Dermis microvascular lymphatic vessel endothelial cell (primary cell): ENCODE results near the gene PTPRF. TPM values are rescaled to one million over a fixed set of nuclear protein-coding genes. Genes with fewer than 3 reads are reported as not detected.

Source experiments
- DNase-seq, 2 donors: peaks; one replicate each; pipeline versions ENCODE4 v3.0.0 to v3.0.0-alpha.2; 2010; ENCODE audit warnings: low read depth in 2 of 2
- total RNA-seq: library from RNA; depleted of rRNA; stranded (reverse); fragments of >200 nt; gene quantifications from 2 replicates; pipeline ENCODE4 v1.2.1, GENCODE V29; 2014

Gene PTPRF
- total RNA-seq, 1 donor from 2014 or later: 50.2 TPM

GRCh38 chr1:43605157-43605556 lies 74.5 kb downstream of the PTPRF start:
- no peak for DNase-seq

- DNase-seq: no peak
Observed at GRCh38 chr1:43605766-43606165, 75.1 kb downstream of the PTPRF start.

GRCh38 chr1:43606624-43607023 lies 75.9 kb downstream of the PTPRF start:
- no peak for DNase-seq

- DNase-seq: no peak
Observed at GRCh38 chr1:43608827-43609226, 78.1 kb downstream of the PTPRF start.

GRCh38 chr1:43610339-43610738 lies 79.7 kb downstream of the PTPRF start:
- DNase-seq: no peak

GRCh38 chr1:43611950-43612349 lies 81.3 kb downstream of the PTPRF start:
- DNase-seq: no peak

- no peak for DNase-seq
Observed at GRCh38 chr1:43612406-43612805, 81.7 kb downstream of the PTPRF start.

GRCh38 chr1:43613075-43613942 lies 82.6 kb downstream of the PTPRF start:
- no peak for DNase-seq

GRCh38 chr1:43614211-43614610 lies 83.5 kb downstream of the PTPRF start:
- no peak for DNase-seq

GRCh38 chr1:43614891-43615290 lies 84.2 kb downstream of the PTPRF start:
- DNase-seq: no peak

- no peak for DNase-seq
Observed at GRCh38 chr1:43616383-43616782, 85.7 kb downstream of the PTPRF start.

GRCh38 chr1:43617011-43617410 lies 86.3 kb downstream of the PTPRF start:
- no peak for DNase-seq

- DNase-seq: no peak
Observed at GRCh38 chr1:43617668-43618067, 87.0 kb downstream of the PTPRF start.

- DNase-seq: no peak
Observed at GRCh38 chr1:43618521-43619313, 88.0 kb downstream of the PTPRF start.

GRCh38 chr1:43619314-43619790 lies 88.7 kb downstream of the PTPRF start:
- DNase-seq: no peak

- no peak for DNase-seq
Observed at GRCh38 chr1:43619996-43620920, 89.6 kb downstream of the PTPRF start.

GRCh38 chr1:43620956-43621355 lies 90.3 kb downstream of the PTPRF start:
- no peak for DNase-seq

- no peak for DNase-seq
Observed at GRCh38 chr1:43621386-43621785, 90.7 kb downstream of the PTPRF start.

GRCh38 chr1:43621861-43622260 lies 91.2 kb downstream of the PTPRF start:
- no peak for DNase-seq

- DNase-seq: no peak
Observed at GRCh38 chr1:43622471-43622870, 91.8 kb downstream of the PTPRF start.
